Stimulated activated CD4-positive, alpha-beta T cell treated with anti-CD3 and anti-CD28 coated beads, Interleukin-4, amount 100 ng/mL, for 24 hours (primary cell): ENCODE results near the gene ATG4D.
A peak's percentile ranks its signal among the peaks of the same experiment; 100 is the strongest.
"Not testable (repeated sequence)": the region's sequence is repeated elsewhere in the genome, so short reads cannot be mapped to it uniquely, and the experiment has no call there.

ENCODE experiments used
- DNase-seq: peaks from one replicate; pipeline ENCODE4 v3.0.0-alpha.2; 2020

The ATG4D gene

DNA sequence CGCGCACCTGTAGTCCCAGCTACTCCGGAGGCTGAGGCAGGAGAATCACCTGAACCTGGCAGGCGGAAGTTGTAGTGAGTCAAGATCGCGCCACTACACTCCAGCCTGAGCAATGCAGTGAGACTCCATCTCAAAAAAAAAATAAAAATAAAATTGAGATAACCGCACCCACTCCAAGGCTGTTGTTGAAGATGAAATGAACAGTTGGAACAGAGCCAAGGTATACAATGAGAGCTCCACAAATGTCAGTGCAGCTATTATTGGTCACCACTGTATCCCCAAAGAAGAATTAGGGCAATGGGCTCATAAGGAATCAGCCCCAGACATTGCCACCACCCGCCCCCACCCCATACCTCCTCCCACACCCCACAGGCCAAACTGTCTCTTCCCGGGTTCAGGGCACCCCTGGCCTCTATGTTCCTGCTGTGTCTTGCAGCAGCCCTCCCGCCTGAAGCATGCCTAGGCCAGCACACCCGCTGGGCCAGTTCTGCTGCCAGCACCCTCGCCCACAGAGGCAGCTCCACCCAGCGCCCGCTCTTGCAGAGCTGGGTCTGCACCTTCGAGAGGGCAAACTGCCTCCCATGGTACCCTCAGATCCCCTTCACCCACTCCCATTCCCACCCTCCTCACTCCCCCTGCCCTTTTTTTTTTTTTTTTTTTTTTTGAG, 22.9 kb upstream of the ATG4D start:
- DNase-seq = no peak

DNA sequence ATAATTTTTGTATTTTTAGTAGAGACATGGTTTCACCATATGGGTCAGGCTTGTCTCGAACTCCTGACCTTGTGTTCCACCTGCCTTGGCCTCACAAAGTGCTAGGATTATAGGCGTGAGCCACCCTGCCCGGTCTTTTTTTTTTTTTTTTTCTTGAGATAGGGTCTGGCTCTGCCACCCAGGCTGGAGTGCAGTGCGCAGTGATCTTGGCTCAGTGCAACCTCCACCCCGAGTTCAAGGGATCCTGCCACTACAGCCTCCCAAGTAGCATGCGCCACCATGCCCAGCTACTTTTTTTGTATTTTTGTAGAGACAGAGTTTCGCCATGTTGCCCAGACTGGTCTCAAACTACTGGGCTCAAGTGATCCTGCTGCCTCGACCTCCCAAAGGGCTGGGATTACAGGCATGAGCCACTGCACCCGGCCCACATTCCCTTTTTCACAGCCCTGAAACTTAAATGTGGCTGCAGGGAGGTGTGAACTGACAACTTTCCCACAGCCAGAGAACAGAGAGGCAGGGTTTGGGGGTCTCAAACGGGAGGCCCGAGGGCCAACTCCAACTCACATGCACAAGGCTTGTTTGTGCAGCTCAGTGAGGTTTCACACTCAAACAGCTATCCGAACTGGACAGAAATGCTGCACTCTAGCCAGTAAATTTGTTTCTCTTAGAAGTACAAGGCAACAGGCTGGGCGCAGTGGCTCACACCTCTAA, 22.1 kb upstream of the ATG4D start:
- DNase-seq = no peak

- no peak for DNase-seq
Measured at GRCh38 chr19:10523135-10523636, 20.5 kb upstream of the ATG4D start.

DNA sequence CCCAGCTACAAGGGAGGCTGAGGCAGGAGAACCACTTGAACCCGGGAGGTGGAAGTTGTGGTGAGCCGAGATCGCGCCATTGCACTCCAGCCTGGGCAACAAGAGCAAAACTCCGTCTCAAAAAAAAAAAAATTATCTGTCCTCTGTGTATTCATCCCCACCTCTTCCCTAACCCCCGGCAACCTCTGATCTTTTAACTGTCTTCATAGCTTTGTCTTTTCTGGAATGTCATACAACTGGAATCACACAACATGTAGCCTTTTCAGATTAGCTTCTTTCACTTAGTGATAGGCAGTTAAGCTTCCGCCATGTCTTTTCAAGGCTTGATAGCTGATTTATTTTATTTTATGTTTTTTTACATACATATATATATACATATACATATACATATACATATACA, 18.1 kb upstream of the ATG4D start:
- no peak for DNase-seq

GRCh38 chr19:10526887-10527286, 16.8 kb upstream of the ATG4D start:
- DNase-seq = not testable (repeated sequence)

GRCh38 chr19:10532457-10532856, 11.2 kb upstream of the ATG4D start:
- DNase-seq = no peak

- DNase-seq = no peak
Measured at GRCh38 chr19:10533646-10534386, 9.9 kb upstream of the ATG4D start.

GRCh38 chr19:10535613-10536012, 8.1 kb upstream of the ATG4D start:
- no peak for DNase-seq

- DNase-seq = no peak
Measured at GRCh38 chr19:10537668-10538067, 6.0 kb upstream of the ATG4D start.

DNA sequence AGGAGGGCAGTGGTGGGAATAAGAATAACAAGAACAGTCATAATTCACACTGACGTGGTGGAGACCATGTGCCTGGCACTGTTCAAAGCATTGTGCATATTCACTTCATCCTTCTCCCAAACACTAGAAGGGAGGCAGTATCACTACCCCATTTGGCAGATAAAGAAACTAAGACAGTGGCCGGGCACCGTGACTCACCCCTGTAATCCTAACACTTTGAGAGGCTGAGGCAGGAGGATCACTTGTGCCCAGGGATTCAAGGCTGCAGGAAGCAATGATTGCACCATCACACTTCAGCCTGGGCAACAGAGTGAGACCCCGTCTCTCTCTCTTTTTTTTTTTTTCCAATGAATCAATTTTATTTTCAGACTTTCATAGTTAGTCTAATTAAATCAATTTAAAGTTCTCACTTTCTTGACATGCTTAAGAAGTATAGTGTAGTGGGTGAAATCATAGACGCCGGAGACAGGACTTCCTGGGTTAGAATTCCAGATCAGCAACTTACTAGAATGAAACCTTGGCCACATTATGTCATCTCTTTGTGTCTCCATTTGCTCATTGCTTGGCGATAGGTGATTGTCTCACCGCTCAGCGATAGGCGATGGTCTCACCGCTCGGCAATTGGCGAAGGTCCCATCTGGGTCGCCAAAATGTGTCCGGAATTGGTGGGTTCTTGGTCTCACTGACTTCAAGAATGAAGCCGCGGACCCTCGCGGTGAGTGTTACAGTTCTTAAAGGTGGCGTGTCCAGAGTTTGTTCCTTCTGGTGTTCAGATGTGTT, 5.3 kb upstream of the ATG4D start:
- DNase-seq = no peak

DNA sequence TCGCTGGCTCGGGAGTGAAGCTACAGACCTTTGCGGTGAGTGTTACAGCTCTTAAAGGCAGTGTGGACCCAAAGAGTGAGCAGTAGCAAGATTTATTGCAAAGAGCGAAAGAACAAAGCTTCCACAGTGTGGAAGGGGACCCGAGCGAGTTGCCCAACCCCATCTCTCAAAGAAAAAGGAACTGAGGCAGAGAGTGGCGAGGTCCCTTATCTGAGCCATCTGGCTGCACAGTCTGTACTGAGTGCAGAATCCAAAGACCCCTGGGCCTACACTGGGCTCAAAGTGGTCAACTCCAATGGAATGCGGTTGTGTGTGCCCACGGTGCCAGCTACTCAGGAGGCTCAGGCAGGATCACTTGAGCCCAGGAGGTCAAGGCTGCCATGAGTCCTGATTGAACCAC, 4.7 kb upstream of the ATG4D start:
- not testable (repeated sequence) for DNase-seq

DNA sequence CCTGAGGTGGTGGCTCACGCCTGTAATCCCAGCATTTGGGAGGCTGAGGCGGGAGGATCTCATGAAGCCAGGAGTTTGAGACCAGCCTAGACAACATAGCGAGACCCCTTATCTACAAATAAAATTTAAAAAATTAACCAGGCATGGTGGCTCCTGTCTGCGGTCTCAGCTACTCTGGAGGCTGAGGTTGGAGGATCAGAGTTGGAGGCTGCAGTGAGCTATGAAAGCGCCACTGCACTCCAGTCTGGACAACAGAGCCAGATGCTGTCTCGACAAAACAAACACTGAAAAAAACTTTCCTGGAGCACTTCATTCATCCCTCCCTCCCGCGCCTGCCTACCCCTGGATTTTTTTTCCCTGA, 665 bp upstream of the ATG4D start:
- no peak for DNase-seq

DNA sequence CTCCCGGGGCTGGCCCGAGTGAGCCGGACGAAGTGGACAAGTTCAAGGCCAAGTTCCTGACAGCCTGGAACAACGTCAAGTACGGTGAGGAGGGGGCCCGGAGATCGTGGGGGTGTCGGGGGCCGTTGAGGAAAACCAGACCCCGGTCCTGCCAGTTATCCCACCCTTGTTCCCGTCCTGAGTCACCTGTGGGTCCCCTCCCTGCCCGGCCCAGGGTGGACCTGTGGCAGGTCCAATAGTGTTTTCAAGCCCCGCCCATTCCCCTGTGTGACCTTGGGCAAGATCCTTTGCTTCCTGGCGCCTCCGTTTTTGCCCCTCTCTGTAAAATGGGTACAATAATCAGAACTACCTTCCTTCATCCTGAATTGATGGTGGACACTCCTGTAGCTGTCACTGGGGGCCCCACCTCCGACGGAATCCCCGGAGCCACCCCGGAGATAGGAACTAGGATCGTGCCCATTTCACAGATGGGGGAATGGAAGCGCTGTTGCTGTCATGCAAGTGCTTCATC, 593 bp downstream of the ATG4D start:
- no peak for DNase-seq

GRCh38 chr19:10544753-10545251, 1.1 kb downstream of the ATG4D start:
- DNase-seq = no peak

GRCh38 chr19:10546817-10547216, 3.1 kb downstream of the ATG4D start:
- DNase-seq = no peak

GRCh38 chr19:10548746-10549276, 5.1 kb downstream of the ATG4D start:
- no peak for DNase-seq

DNA sequence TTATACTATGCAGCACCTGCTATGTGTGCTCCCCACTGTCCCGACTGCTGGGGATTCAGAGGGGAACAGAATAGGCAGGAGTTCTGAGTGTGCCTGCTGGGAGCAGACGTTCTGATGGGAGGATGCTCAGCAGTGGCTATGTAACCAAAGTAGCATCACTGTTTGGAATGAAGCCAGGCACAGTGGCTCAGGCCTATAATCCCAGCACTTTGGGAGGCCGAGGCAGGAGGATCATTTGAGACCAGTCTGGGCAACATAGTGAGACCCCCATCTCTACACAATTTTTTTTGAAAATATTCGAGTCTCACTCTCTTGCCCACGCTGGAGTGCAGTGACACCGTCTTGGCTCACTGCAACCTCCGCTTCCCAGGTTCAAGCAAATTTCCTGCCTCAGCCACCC, 6.0 kb downstream of the ATG4D start:
- no peak for DNase-seq

- DNase-seq = no peak
Measured at GRCh38 chr19:10550336-10550735, 6.6 kb downstream of the ATG4D start.

DNA sequence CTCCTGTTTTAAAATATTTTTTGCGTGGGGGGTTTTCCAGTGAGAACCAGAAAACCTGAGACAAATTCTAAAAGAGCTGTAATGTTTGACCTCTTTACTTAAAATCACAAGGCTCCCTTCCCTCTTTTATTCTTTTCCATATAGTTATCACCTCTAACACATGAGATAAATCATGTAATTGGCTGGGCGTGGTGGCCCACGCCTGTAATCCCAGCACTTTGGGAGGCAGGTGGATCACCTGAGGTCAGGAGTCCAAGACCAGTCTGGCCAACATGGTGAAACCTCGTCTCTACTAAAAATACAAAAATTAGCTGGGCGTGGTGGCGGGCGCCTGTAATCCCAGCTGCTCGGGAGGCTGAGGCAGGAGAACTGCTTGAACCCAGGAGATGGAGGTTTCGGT, 7.3 kb downstream of the ATG4D start:
- DNase-seq = not testable (repeated sequence)

- peak; percentile 47 for DNase-seq
Measured at GRCh38 chr19:10551698-10552301, 8.1 kb downstream of the ATG4D start.

- peak; percentile 41 for DNase-seq
Measured at GRCh38 chr19:10552510-10553053, 8.9 kb downstream of the ATG4D start.
